PFSK-1 (cell line): ENCODE data around the gene FOXN3.

Experiments
- POLR2AphosphoS5 ChIP-seq: IDR thresholded peaks from 2 replicates; pipeline ENCODE4 v1.6.1; 2012; ENCODE audit warnings: low read depth, mild to moderate bottlenecking, control low read depth, low read length, moderate library complexity
- SIN3A ChIP-seq: IDR thresholded peaks from 2 replicates; pipeline ENCODE4 v1.6.1; 2012; ENCODE audit warnings: mild to moderate bottlenecking, low read length, moderate library complexity, borderline replicate concordance; ENCODE audit not compliant: insufficient read depth
- TAF1 ChIP-seq: IDR thresholded peaks from 2 replicates; pipeline ENCODE4 v1.6.1; 2012; ENCODE audit warnings: low read length, control low read depth, borderline replicate concordance; ENCODE audit not compliant: insufficient read depth
- TF ChIP-seq, protein P1 (sequence below), 2 experiments: IDR thresholded peaks; 2 replicates each; pipeline versions ENCODE4 v1.6.1 to v1.8.0; 2011 to 2012; ENCODE audit warnings: low read depth in 2 of 2, low read length in 2 of 2, control low read depth in 1 of 2, inconsistent platforms in 1 of 2, mild to moderate bottlenecking in 1 of 2, moderate library complexity in 1 of 2; ENCODE audit not compliant: insufficient read depth in 1 of 2

DNA sequence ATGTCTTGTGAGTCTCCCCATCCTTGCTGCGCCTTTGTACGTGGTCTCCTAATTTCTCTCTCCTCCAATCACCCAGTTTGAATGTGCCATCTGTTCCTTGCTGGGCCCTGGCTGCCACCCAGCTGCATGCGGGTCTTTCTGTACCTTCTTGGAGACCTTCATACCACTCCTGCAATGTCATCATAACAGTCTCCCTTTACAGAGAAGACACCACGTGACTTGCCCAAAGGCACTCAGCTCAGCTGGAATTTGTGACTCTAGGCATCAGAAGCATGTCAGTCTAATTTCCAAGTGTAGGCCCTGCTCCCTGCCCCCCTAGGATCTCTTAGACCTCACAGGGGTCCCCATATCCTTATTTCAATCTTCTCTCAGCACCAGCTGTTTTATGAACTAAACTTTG lies 308.4 kb downstream of the FOXN3 start:
- TF ChIP-seq, protein P1, sequence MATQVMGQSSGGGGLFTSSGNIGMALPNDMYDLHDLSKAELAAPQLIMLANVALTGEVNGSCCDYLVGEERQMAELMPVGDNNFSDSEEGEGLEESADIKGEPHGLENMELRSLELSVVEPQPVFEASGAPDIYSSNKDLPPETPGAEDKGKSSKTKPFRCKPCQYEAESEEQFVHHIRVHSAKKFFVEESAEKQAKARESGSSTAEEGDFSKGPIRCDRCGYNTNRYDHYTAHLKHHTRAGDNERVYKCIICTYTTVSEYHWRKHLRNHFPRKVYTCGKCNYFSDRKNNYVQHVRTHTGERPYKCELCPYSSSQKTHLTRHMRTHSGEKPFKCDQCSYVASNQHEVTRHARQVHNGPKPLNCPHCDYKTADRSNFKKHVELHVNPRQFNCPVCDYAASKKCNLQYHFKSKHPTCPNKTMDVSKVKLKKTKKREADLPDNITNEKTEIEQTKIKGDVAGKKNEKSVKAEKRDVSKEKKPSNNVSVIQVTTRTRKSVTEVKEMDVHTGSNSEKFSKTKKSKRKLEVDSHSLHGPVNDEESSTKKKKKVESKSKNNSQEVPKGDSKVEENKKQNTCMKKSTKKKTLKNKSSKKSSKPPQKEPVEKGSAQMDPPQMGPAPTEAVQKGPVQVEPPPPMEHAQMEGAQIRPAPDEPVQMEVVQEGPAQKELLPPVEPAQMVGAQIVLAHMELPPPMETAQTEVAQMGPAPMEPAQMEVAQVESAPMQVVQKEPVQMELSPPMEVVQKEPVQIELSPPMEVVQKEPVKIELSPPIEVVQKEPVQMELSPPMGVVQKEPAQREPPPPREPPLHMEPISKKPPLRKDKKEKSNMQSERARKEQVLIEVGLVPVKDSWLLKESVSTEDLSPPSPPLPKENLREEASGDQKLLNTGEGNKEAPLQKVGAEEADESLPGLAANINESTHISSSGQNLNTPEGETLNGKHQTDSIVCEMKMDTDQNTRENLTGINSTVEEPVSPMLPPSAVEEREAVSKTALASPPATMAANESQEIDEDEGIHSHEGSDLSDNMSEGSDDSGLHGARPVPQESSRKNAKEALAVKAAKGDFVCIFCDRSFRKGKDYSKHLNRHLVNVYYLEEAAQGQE (IDR thresholded peaks at IDR 0.05; ENCODE audit: insufficient read depth in 1 of 2, low read depth in 2 of 2, low read length in 2 of 2), result no peak
- TF ChIP-seq POLR2AphosphoS5, result no peak
- TF ChIP-seq TAF1, result no peak
- TF ChIP-seq SIN3A, result no peak
